ENCODE measurements around the gene PALD1.
A peak's percentile ranks its signal among the peaks of the same experiment; 100 is the strongest.
"Not testable (repeated sequence)": the region's sequence is repeated elsewhere in the genome, so short reads cannot be mapped to it uniquely, and the experiment has no call there.

PALD1 gene

GRCh38 chr10:70592746-70593512 is 114.4 kb downstream of the PALD1 start:
- DNase-seq = peak; percentile 89

GRCh38 chr10:70593513-70593890 is 114.9 kb downstream of the PALD1 start:
- no peak for DNase-seq

- no peak for DNase-seq
These were observed 115.6 kb downstream of the PALD1 start for GRCh38 chr10:70594161-70594560.

GRCh38 chr10:70595566-70596016 is 117.0 kb downstream of the PALD1 start:
- no peak for DNase-seq

- DNase-seq = peak; percentile 46
These were observed 117.7 kb downstream of the PALD1 start for GRCh38 chr10:70596110-70596798.

- no peak for DNase-seq
These were observed 118.6 kb downstream of the PALD1 start for GRCh38 chr10:70596860-70597809.

- DNase-seq = no peak
These were observed 119.6 kb downstream of the PALD1 start for GRCh38 chr10:70597856-70598815.

GRCh38 chr10:70598857-70599295 is 120.3 kb downstream of the PALD1 start:
- no peak for DNase-seq

- no peak for DNase-seq
These were observed 120.8 kb downstream of the PALD1 start for GRCh38 chr10:70599319-70599718.

- no peak for DNase-seq
These were observed 121.2 kb downstream of the PALD1 start for GRCh38 chr10:70599791-70600190.

GRCh38 chr10:70600512-70601395 is 122.2 kb downstream of the PALD1 start:
- no peak for DNase-seq

- no peak for DNase-seq
These were observed 123.2 kb downstream of the PALD1 start for GRCh38 chr10:70601746-70602145.

- no peak for DNase-seq
These were observed 124.3 kb downstream of the PALD1 start, which contains the start of gene PRF1 for GRCh38 chr10:70602665-70603448. Gene PRF1 (minus strand): TSS chr10:70602741. CDS start chr10:70600902, 1,839 bp downstream.

GRCh38 chr10:70603449-70603801 is 124.9 kb downstream of the PALD1 start:
- DNase-seq = peak; percentile 37

GRCh38 chr10:70604106-70604505 is 125.5 kb downstream of the PALD1 start:
- DNase-seq = no peak

GRCh38 chr10:70605161-70605560 is 126.6 kb downstream of the PALD1 start:
- DNase-seq = peak; percentile 70

- DNase-seq = no peak
These were observed 129.4 kb downstream of the PALD1 start for GRCh38 chr10:70607936-70608335.

GRCh38 chr10:70613941-70614340 is 135.4 kb downstream of the PALD1 start:
- DNase-seq = no peak

- not testable (repeated sequence) for DNase-seq
These were observed 135.8 kb downstream of the PALD1 start for GRCh38 chr10:70614364-70614763.

GRCh38 chr10:70615211-70615610 is 136.6 kb downstream of the PALD1 start:
- DNase-seq = no peak

All from MV-4-11 (cell line).